Measurements from ENCODE around the gene ADAMTS15. TPM values are rescaled to one million over a fixed set of nuclear protein-coding genes. Genes with fewer than 3 reads are reported as not detected.

ADAMTS15 gene
- total and polyA plus RNA-seq, 2 donors (not counting 1 experiment from before 2014, with no cell fraction given): not detected

- CTCF ChIA-PET: interaction anchor here (1.2 to 5.8 kb wide), 7 partner anchors 15 to 480 kb away, joined by 3 to 95 read pairs (median 8); partner anchors contain the start of gene SNX19
- no peaks in the 10 kb centered on the region for H3K36me3 ChIP-seq (replicated peaks in 1 of 2; ENCODE audit: control extremely low read depth in 1 of 2, control insufficient read depth in 1 of 2, extremely low read depth in 1 of 2, insufficient read depth in 2 of 2, low read length in 1 of 2)
- Mint-ChIP-seq H3K9me3 (ENCODE audit: insufficient read depth) (no peaks in the 10 kb centered on the region), H3K4me1 (peaks cover 3% of the 10 kb centered on the region), H3K27ac (no peak overlapping the region), H3K4me3 (peak overlapping the region; percentile 6), H3K27me3 (peaks cover 38% of the 10 kb centered on the region)
- DNase-seq (no peak), ATAC-seq (ENCODE audit: low read depth) (no peak)
- H3K4me2 ChIP-seq (replicated peaks; ENCODE audit: low read depth, low read length, poor library complexity, severe bottlenecking): no peak overlapping the region
- no peak overlapping the region for H3K27ac ChIP-seq (ENCODE audit: low read length in 2 of 2)
- intact Hi-C loops (cut with micrococcal nuclease): loop anchor here (1.0 kb wide), 3 partner anchors 222 to 459 kb away; no protein-coding TSS in a partner anchor
- H3K79me2 ChIP-seq (ENCODE audit: control insufficient read depth, insufficient read depth, low read length): no peaks in the 10 kb centered on the region
- no peaks in the 10 kb centered on the region for H4K20me1 ChIP-seq (ENCODE audit: control insufficient read depth, insufficient read depth, low read length, poor library complexity, severe bottlenecking)
- no peak overlapping the region for H2AFZ ChIP-seq (ENCODE audit: insufficient read depth, low read depth, low read length, poor library complexity, severe bottlenecking)
- peaks cover 0 to 4% (median 2%) of the 10 kb centered on the region in 4 experiments for H3K27me3 ChIP-seq (replicated peaks in 1 of 4; ENCODE audit: control extremely low read depth in 1 of 4, control insufficient read depth in 3 of 4, insufficient read depth in 4 of 4, low read length in 3 of 4)
- POLR2A ChIA-PET: no interaction called here
- peaks cover 4% of the 10 kb centered on the region in 2 donors for H3K4me1 ChIP-seq (ENCODE audit: control insufficient read depth in 2 of 2, insufficient read depth in 2 of 2, low read length in 2 of 2)
- no CpG with 5 or more reads among the region's 4 CpGs for WGBS (ENCODE audit: insufficient coverage)
- no peaks in the 10 kb centered on the region for H3K9me3 ChIP-seq (ENCODE audit: control extremely low read depth in 1 of 3, control insufficient read depth in 2 of 3, insufficient read depth in 1 of 3, low read length in 2 of 3)
- no peak overlapping the region for H3K9ac ChIP-seq (ENCODE audit: low read length)
- no peak for TF ChIP-seq CTCF (IDR thresholded peaks at IDR 0.05)
- no peak for TF ChIP-seq EZH2 (IDR thresholded peaks at IDR 0.05; ENCODE audit: borderline replicate concordance, insufficient read depth, low read depth, low read length, poor library complexity, severe bottlenecking)
- no peak overlapping the region for H3K4me3 ChIP-seq (ENCODE audit: control extremely low read depth in 1 of 5, extremely low read depth in 1 of 5, insufficient read depth in 1 of 5, low read depth in 2 of 5, low read length in 4 of 5)
Measured at GRCh38 chr11:130435671-130436070, 12.8 kb upstream of the ADAMTS15 start.

- no peak for DNase-seq
- Histone ChIP-seq H3K27ac (ENCODE audit: low read length in 2 of 2) (no peak overlapping the region), H3K4me2 (replicated peaks; ENCODE audit: low read depth, low read length, poor library complexity, severe bottlenecking) (no peak overlapping the region), H3K4me1 (ENCODE audit: control insufficient read depth in 2 of 2, insufficient read depth in 2 of 2, low read length in 2 of 2) (peaks cover 4% of the 10 kb centered on the region in 2 donors), H3K4me3 (ENCODE audit: control extremely low read depth in 1 of 5, extremely low read depth in 1 of 5, insufficient read depth in 1 of 5, low read depth in 2 of 5, low read length in 4 of 5) (no peak overlapping the region), H3K79me2 (ENCODE audit: control insufficient read depth, insufficient read depth, low read length) (no peaks in the 10 kb centered on the region), H3K9ac (ENCODE audit: low read length) (no peak overlapping the region), H3K36me3 (replicated peaks in 1 of 2; ENCODE audit: control extremely low read depth in 1 of 2, control insufficient read depth in 1 of 2, extremely low read depth in 1 of 2, insufficient read depth in 2 of 2, low read length in 1 of 2) (no peaks in the 10 kb centered on the region), H4K20me1 (ENCODE audit: control insufficient read depth, insufficient read depth, low read length, poor library complexity, severe bottlenecking) (no peaks in the 10 kb centered on the region), H3K9me3 (ENCODE audit: control extremely low read depth in 1 of 3, control insufficient read depth in 2 of 3, insufficient read depth in 1 of 3, low read length in 2 of 3) (no peaks in the 10 kb centered on the region), H2AFZ (ENCODE audit: insufficient read depth, low read depth, low read length, poor library complexity, severe bottlenecking) (no peak overlapping the region), H3K27me3 (replicated peaks in 1 of 4; ENCODE audit: control extremely low read depth in 1 of 4, control insufficient read depth in 3 of 4, insufficient read depth in 4 of 4, low read length in 3 of 4) (no peaks in the 10 kb centered on the region)
- intact Hi-C loops (cut with micrococcal nuclease): no loop called here
- Mint-ChIP-seq H3K27ac (no peak overlapping the region), H3K4me3 (no peak overlapping the region), H3K4me1 (peaks cover 3% of the 10 kb centered on the region), H3K27me3 (peaks cover 36% of the 10 kb centered on the region), H3K9me3 (ENCODE audit: insufficient read depth) (no peaks in the 10 kb centered on the region)
- POLR2A ChIA-PET: no interaction called here
- TF ChIP-seq CTCF (IDR thresholded peaks at IDR 0.05): no peak
- no peak for TF ChIP-seq EZH2 (IDR thresholded peaks at IDR 0.05; ENCODE audit: borderline replicate concordance, insufficient read depth, low read depth, low read length, poor library complexity, severe bottlenecking)
- CTCF ChIA-PET: interaction anchor here (1.5 to 5.8 kb wide), 4 partner anchors 15 to 458 kb away, joined by 4 to 95 read pairs (median 28); no protein-coding TSS in a partner anchor
- WGBS (ENCODE audit: insufficient coverage): 67% methylated on average over 3 of the region's 3 CpGs
- ATAC-seq (ENCODE audit: low read depth): no peak
Measured at GRCh38 chr11:130436171-130436570, 12.3 kb upstream of the ADAMTS15 start.

Data from B cell (primary cell).